ENCODE results near the gene DLG1. TPM values are rescaled to one million over a fixed set of nuclear protein-coding genes. Genes with fewer than 3 reads are reported as not detected.

Gene DLG1
- total and polyA plus RNA-seq, 2 of the 4 experiments (the other 2 are of a cell fraction), result 21.2 to 57.7 TPM

DNA sequence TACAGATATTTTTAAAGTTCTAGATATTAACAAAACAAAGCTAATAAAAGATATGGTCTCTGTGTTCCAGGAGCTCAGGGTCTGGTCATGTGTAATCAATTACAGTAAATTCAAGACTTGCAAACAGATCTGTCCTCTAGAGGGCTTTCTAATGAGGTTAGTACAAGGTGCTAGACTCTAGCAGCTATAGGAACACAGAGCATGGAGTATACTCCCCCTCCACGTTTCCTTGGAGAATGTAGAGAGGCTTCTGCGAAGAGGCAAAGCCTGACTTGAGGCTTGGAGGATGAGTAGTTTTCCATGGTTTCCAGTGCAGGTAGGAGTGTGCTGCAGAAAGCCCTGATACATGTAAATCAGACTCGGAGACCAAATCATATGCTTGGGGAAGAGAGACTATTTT is 32.7 kb upstream of the DLG1 start:
- DNase-seq (no peak), ATAC-seq (ENCODE audit: low read depth) (no peak)
- dilution Hi-C loops (cut with HindIII; ENCODE audit: low sequenced_read_pairs, unreplicated experiment), result no loop called here
- in situ Hi-C loops (cut with MboI; ENCODE audit: low sequenced_read_pairs), result no loop called here
- Histone ChIP-seq H4K20me1 (ENCODE audit: insufficient read depth, low read length) (no peaks in the 10 kb centered on the region), H3K4me1 (ENCODE audit: control insufficient read depth, insufficient read depth, low read length) (no peaks in the 10 kb centered on the region), H3K9me1 (ENCODE audit: insufficient read depth, low read length) (no peaks in the 10 kb centered on the region), H3K27ac (ENCODE audit: insufficient read depth, low read length) (no peak overlapping the region), H3K4me2 (ENCODE audit: low read depth, low read length) (no peak overlapping the region), H2AFZ (replicated peaks; ENCODE audit: low read length, poor library complexity) (no peak overlapping the region), H3K23ac (ENCODE audit: low read depth, low read length) (no peak overlapping the region; the same call in 1 of the 2 replicates), H3K79me1 (ENCODE audit: low read depth in 1 of 2, low read length in 2 of 2) (no peaks in the 10 kb centered on the region), H3K9ac (ENCODE audit: low read depth, low read length) (no peak overlapping the region), H3K27me3 (ENCODE audit: control insufficient read depth, insufficient read depth, low read length) (peaks cover 22% of the 10 kb centered on the region), H2AK5ac (ENCODE audit: low read depth, low read length) (no peak overlapping the region), H4K5ac (ENCODE audit: low read depth, low read length) (no peak overlapping the region), H2BK15ac (ENCODE audit: low read depth, low read length) (no peak overlapping the region), H3K14ac (replicated peaks; ENCODE audit: low read depth, low read length) (no peak overlapping the region), H2BK120ac (ENCODE audit: low read depth, low read length) (no peak overlapping the region), H4K8ac (ENCODE audit: low read depth in 2 of 2, low read length in 2 of 2) (no peak overlapping the region), H2BK5ac (ENCODE audit: low read depth, low read length, poor library complexity, severe bottlenecking) (no peak overlapping the region), H2BK20ac (ENCODE audit: low read depth, low read length) (no peak overlapping the region), H3K36me3 (ENCODE audit: control insufficient read depth, insufficient read depth, low read length) (no peaks in the 10 kb centered on the region), H3K18ac (ENCODE audit: low read depth, low read length) (no peak overlapping the region), H3K4me3 (ENCODE audit: insufficient read depth, low read depth, low read length) (no peak overlapping the region), H3K9me3 (ENCODE audit: control insufficient read depth, insufficient read depth, low read length) (no peaks in the 10 kb centered on the region), H4K91ac (ENCODE audit: insufficient read depth, low read depth, low read length) (no peak overlapping the region), H2AK9ac (replicated peaks; ENCODE audit: low read depth, low read length, poor library complexity) (no peak overlapping the region), H3K4ac (ENCODE audit: low read depth, low read length) (no peak overlapping the region), H3K56ac (ENCODE audit: extremely low read depth, insufficient read depth, low read length) (no peak overlapping the region)
- no peak for TF ChIP-seq CHD1 (IDR thresholded peaks at IDR 0.05; ENCODE audit: low read depth, low read length)
- no peak for TF ChIP-seq POLR2A (IDR thresholded peaks at IDR 0.05; ENCODE audit: low read depth, low read length)
- TF ChIP-seq, protein P1, sequence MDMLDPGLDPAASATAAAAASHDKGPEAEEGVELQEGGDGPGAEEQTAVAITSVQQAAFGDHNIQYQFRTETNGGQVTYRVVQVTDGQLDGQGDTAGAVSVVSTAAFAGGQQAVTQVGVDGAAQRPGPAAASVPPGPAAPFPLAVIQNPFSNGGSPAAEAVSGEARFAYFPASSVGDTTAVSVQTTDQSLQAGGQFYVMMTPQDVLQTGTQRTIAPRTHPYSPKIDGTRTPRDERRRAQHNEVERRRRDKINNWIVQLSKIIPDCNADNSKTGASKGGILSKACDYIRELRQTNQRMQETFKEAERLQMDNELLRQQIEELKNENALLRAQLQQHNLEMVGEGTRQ (IDR thresholded peaks at IDR 0.05; ENCODE audit: low read depth, low read length), result no peak
- BruUV-seq (replicated peaks), result no TSS peak
- POLR2A ChIA-PET (ENCODE audit: unreplicated experiment), result no interaction called here
- CTCF ChIA-PET, result interaction anchor here (0.7 to 1.7 kb wide), 3 partner anchors 9 to 22 kb away, joined by 3 to 5 read pairs (median 3); no protein-coding TSS in a partner anchor
- WGBS, 2 experiments (ENCODE audit: extremely low coverage in 2 of 2, insufficient read length in 1 of 2), result 100% methylated on average over 1 of the region's 3 CpGs; no CpG with 5 or more reads in 1 of the 2 experiments
- intact Hi-C loops (cut with micrococcal nuclease), result no loop called here

All from IMR-90 (cell line).